Adrenal gland (tissue), 5 donors: ENCODE measurements around the gene NHLH1.

Experiments
- POLR2A ChIP-seq, 2 donors: fragments of 450-650 bp; IDR thresholded peaks; one replicate each; pipeline ENCODE4 v1.6.1; 2017; ENCODE audit warnings: antibody characterized with exemption in 2 of 2, mild to moderate bottlenecking in 2 of 2, moderate library complexity in 1 of 2
- TF ChIP-seq, protein P1 (sequence below), 6 experiments: fragments of 450-650 bp in 4 of 6; fragments of 200-600 bp in 2 of 6; sonication (generic) in 1 of 6; IDR thresholded peaks; 1 replicate in 5 of 6; 2 replicates in 1 of 6; pipeline versions ENCODE4 v1.5.1 to v1.8.0; 2016 to 2021; ENCODE audit warnings: antibody characterized with exemption in 6 of 6, mild to moderate bottlenecking in 2 of 6, moderate library complexity in 1 of 6
- donor health status: DM: no; HTN: no; CAD: no.

DNA sequence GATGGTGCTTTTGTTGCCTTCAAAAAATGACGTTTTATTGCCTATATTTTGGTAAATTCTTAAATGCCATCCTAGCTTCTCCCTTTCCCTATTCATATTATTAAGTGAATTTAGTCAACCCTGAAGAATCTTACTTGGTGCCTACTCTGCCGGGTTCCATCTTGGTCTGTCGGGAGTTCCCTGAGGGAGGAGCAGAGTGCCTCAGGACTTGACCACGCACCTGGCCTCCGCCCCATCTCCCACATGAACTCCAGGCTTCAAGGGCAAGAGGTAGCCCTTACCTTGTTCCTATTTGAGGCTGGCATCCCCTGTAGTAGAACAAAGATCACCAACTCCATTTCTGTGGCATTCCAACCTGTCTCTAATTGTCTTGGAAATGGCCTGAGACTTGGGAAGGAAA is 55.0 kb downstream of the NHLH1 start:
- TF ChIP-seq, protein P1, sequence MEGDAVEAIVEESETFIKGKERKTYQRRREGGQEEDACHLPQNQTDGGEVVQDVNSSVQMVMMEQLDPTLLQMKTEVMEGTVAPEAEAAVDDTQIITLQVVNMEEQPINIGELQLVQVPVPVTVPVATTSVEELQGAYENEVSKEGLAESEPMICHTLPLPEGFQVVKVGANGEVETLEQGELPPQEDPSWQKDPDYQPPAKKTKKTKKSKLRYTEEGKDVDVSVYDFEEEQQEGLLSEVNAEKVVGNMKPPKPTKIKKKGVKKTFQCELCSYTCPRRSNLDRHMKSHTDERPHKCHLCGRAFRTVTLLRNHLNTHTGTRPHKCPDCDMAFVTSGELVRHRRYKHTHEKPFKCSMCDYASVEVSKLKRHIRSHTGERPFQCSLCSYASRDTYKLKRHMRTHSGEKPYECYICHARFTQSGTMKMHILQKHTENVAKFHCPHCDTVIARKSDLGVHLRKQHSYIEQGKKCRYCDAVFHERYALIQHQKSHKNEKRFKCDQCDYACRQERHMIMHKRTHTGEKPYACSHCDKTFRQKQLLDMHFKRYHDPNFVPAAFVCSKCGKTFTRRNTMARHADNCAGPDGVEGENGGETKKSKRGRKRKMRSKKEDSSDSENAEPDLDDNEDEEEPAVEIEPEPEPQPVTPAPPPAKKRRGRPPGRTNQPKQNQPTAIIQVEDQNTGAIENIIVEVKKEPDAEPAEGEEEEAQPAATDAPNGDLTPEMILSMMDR (IDR thresholded peaks at IDR 0.05): no peak
- TF ChIP-seq POLR2A (IDR thresholded peaks at IDR 0.05): no peak
